GM12878 (cell line): ENCODE data around the gene MICAL3.

Experiments used
- CBX5 ChIP-seq: sonication (generic); IDR thresholded peaks from 2 replicates; pipeline ENCODE4 v1.6.1; 2016; ENCODE audit warnings: low read depth, moderate library complexity, mild to moderate bottlenecking, inconsistent platforms
- E2F4 ChIP-seq: IDR thresholded peaks from 2 replicates; pipeline ENCODE4 v1.6.1; 2012; ENCODE audit warnings: low read depth, low read length, improper control_type of control experiment
- IKZF2 ChIP-seq, 2 experiments: fragments of 450-650 bp; IDR thresholded peaks; 2 replicates each; pipeline ENCODE4 v1.6.1; 2017; ENCODE audit warnings: mild to moderate bottlenecking in 2 of 2, moderate library complexity in 2 of 2
- MTA3 ChIP-seq: IDR thresholded peaks from 2 replicates; pipeline ENCODE4 v1.6.1; 2012; ENCODE audit warnings: low read length, inconsistent platforms, borderline replicate concordance
- PML ChIP-seq: IDR thresholded peaks from 2 replicates; pipeline ENCODE4 v1.6.1; 2012; ENCODE audit warnings: low read length, inconsistent platforms
- POLR2A ChIP-seq: IDR thresholded peaks from 2 replicates; pipeline ENCODE4 v1.6.1; 2011; ENCODE audit warnings: low read depth, mild to moderate bottlenecking, low read length
- SP1 ChIP-seq: IDR thresholded peaks from one replicate; pipeline ENCODE4 v1.6.1; 2011; ENCODE audit warnings: low read depth, low read length
- TARDBP ChIP-seq: IDR thresholded peaks from 2 replicates; pipeline ENCODE4 v1.6.1; 2016; ENCODE audit warnings: borderline replicate concordance
- TBL1XR1 ChIP-seq: IDR thresholded peaks from 2 replicates; pipeline ENCODE4 v1.6.1; 2012; ENCODE audit warnings: low read depth, low read length, improper control_type of control experiment
- YY1 ChIP-seq: IDR thresholded peaks from 2 replicates; pipeline ENCODE4 v1.6.1; 2011; ENCODE audit warnings: low read depth, mild to moderate bottlenecking, low read length
- TF ChIP-seq, protein P1 (sequence below), 3 experiments: IDR thresholded peaks in 2 of 3; conservative IDR thresholded peaks in 1 of 3; 2 replicates each; pipeline ENCODE4 v1.5.1; 2011; ENCODE audit warnings: low read depth in 3 of 3, low read length in 3 of 3, mild to moderate bottlenecking in 3 of 3, control low read depth in 2 of 3, moderate library complexity in 2 of 3, inconsistent platforms in 1 of 3, mixed read lengths in 1 of 3; ENCODE audit not compliant: control insufficient read depth in 2 of 3, insufficient read depth in 1 of 3; ENCODE audit errors: extremely low read depth in 1 of 3
- TF ChIP-seq, protein P2 (sequence below): IDR thresholded peaks from 2 replicates; pipeline ENCODE4 v1.6.1; 2011; ENCODE audit warnings: low read depth, mild to moderate bottlenecking, low read length, moderate library complexity, borderline replicate concordance; ENCODE audit errors: extremely low read depth

DNA sequence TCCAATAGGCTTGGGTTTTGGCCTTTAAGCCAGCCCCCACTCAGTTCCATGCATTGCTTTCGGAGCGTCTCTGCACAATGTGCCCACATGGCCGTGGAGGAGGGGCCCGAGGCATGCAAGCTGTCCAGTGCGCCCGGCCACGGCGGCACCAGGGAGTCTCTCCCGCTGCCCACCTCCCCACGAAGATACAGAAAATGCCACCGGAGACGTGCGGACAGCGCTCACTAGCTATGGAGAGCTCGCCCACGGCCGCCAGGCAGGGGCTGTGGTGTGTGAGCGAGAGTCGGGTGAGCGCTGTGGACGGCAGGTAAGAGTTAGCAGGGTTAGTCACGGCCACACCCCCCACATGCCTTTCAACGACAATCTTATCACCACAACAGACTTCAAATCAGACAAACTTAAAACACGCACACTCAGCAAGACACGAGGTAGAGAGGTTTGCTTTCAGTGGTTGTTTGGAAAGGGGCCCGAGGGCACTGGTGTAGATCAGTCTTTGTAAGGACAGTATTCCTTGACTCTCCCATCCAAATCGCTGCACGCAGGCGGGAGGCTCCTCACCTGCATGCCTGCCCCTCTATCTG is 231.4 kb downstream of the MICAL3 start:
- no peak for TF ChIP-seq SP1
- no peak for TF ChIP-seq IKZF2 (IDR thresholded peaks at IDR 0.05)
- no peak for TF ChIP-seq YY1
- no peak for TF ChIP-seq MTA3
- TF ChIP-seq, protein P1, sequence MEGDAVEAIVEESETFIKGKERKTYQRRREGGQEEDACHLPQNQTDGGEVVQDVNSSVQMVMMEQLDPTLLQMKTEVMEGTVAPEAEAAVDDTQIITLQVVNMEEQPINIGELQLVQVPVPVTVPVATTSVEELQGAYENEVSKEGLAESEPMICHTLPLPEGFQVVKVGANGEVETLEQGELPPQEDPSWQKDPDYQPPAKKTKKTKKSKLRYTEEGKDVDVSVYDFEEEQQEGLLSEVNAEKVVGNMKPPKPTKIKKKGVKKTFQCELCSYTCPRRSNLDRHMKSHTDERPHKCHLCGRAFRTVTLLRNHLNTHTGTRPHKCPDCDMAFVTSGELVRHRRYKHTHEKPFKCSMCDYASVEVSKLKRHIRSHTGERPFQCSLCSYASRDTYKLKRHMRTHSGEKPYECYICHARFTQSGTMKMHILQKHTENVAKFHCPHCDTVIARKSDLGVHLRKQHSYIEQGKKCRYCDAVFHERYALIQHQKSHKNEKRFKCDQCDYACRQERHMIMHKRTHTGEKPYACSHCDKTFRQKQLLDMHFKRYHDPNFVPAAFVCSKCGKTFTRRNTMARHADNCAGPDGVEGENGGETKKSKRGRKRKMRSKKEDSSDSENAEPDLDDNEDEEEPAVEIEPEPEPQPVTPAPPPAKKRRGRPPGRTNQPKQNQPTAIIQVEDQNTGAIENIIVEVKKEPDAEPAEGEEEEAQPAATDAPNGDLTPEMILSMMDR (IDR thresholded peaks at IDR 0.05 in 2 of 3, conservative IDR thresholded peaks at IDR 0.05 in 1 of 3; ENCODE audit: control insufficient read depth in 2 of 3, extremely low read depth in 1 of 3, insufficient read depth in 1 of 3, low read depth in 3 of 3, low read length in 3 of 3): no peak
- TF ChIP-seq PML: no peak
- TF ChIP-seq E2F4: no peak
- TF ChIP-seq CBX5: no peak
- no peak for TF ChIP-seq TARDBP
- TF ChIP-seq, protein P2, sequence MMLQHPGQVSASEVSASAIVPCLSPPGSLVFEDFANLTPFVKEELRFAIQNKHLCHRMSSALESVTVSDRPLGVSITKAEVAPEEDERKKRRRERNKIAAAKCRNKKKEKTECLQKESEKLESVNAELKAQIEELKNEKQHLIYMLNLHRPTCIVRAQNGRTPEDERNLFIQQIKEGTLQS: no peak
- no peak for TF ChIP-seq TBL1XR1
- no peak for TF ChIP-seq POLR2A
